HEK293 (cell line): Measurements from ENCODE around the gene FBH1.

Experiments
- EGR2 ChIP-seq: fragments of 450-650 bp; formaldehyde crosslinking; IDR thresholded peaks from 2 replicates; pipeline ENCODE4 v1.5.1; 2016; ENCODE audit warnings: low read depth, missing biosample characterization, missing genetic modification characterization
- GLI2 ChIP-seq: fragments of 450-650 bp; formaldehyde crosslinking; IDR thresholded peaks from 2 replicates; pipeline ENCODE4; 2017; ENCODE audit warnings: missing biosample characterization, missing genetic modification characterization, low read depth, borderline replicate concordance
- YY1 ChIP-seq: fragments of 450-650 bp; formaldehyde crosslinking; IDR thresholded peaks from 2 replicates; pipeline ENCODE4 v1.5.1; 2018; ENCODE audit warnings: missing biosample characterization, missing genetic modification characterization
- ZNF133 ChIP-seq: fragments of 450-650 bp; formaldehyde crosslinking; IDR thresholded peaks from 2 replicates; pipeline ENCODE4 v1.5.1; 2016; ENCODE audit warnings: missing biosample characterization, missing genetic modification characterization
- ZNF549 ChIP-seq: fragments of 450-650 bp; IDR thresholded peaks from 2 replicates; pipeline ENCODE4 v1.5.1; 2018; ENCODE audit warnings: missing biosample characterization, missing genetic modification characterization, mild to moderate bottlenecking, inconsistent platforms, moderate library complexity
- TF ChIP-seq, protein P1 (sequence below): fragments of 450-650 bp; formaldehyde crosslinking; IDR thresholded peaks from 2 replicates; pipeline ENCODE4 v1.5.1; 2016; ENCODE audit warnings: missing biosample characterization, missing genetic modification characterization
- TF ChIP-seq, protein P2 (sequence below): fragments of 450-650 bp; formaldehyde crosslinking; IDR thresholded peaks from 2 replicates; pipeline ENCODE4 v1.5.1; 2017; ENCODE audit warnings: missing biosample characterization, missing genetic modification characterization

DNA sequence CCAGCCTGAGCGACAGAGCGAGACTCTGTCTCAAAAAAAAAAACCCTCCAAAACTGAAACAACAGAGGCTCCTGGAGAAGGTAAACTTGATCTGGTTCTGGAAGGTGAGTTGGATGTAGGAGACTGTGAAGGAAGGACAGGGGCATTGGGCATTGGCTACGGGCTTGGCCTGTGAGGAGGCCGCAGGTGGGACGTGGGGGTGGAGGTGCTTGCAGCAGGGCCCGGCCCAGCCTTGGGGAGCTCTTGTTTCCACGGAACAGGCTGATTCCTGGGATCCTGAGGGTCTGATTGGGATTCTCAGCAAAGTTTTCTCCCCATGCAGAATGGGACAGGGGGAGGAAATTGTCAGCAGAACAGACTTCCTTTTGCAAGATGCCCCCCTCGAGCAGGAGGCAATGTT, 56.7 kb downstream of the FBH1 start:
- TF ChIP-seq YY1 = no peak
- TF ChIP-seq, protein P1, sequence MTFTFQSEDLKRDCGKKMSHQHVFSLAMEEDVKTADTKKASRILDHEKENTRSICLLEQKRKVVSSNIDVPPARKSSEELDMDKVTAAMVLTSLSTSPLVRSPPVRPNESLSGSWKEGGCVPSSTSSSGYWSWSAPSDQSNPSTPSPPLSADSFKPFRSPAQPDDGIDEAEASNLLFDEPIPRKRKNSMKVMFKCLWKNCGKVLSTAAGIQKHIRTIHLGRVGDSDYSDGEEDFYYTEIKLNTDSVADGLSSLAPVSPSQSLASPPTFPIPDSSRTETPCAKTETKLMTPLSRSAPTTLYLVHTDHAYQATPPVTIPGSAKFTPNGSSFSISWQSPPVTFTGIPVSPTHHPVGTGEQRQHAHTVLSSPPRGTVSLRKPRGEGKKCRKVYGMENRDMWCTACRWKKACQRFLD (tag by site-specific recombination) = no peak
- no peak for TF ChIP-seq ZNF549 (tag by site-specific recombination)
- TF ChIP-seq, protein P2, sequence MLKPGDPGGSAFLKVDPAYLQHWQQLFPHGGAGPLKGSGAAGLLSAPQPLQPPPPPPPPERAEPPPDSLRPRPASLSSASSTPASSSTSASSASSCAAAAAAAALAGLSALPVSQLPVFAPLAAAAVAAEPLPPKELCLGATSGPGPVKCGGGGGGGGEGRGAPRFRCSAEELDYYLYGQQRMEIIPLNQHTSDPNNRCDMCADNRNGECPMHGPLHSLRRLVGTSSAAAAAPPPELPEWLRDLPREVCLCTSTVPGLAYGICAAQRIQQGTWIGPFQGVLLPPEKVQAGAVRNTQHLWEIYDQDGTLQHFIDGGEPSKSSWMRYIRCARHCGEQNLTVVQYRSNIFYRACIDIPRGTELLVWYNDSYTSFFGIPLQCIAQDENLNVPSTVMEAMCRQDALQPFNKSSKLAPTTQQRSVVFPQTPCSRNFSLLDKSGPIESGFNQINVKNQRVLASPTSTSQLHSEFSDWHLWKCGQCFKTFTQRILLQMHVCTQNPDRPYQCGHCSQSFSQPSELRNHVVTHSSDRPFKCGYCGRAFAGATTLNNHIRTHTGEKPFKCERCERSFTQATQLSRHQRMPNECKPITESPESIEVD (tag by site-specific recombination) = no peak
- TF ChIP-seq EGR2 (tag by site-specific recombination) = no peak
- TF ChIP-seq ZNF133 = no peak
- TF ChIP-seq GLI2 (tag by site-specific recombination) = no peak
